GM21576 (cell line): Measurements from ENCODE around the gene FNBP1.
"Not testable (repeated sequence)": the region's sequence is repeated elsewhere in the genome, so short reads cannot be mapped to it uniquely, and the experiment has no call there.

Experiments
- ATAC-seq: cut with Tn5 transposase; IDR thresholded peaks from one replicate; pipeline ENCODE4 v1.9.1; 2021; ENCODE audit warnings: mild to moderate bottlenecking, moderate library complexity; ENCODE audit not compliant: unreplicated experiment

FNBP1 gene

DNA sequence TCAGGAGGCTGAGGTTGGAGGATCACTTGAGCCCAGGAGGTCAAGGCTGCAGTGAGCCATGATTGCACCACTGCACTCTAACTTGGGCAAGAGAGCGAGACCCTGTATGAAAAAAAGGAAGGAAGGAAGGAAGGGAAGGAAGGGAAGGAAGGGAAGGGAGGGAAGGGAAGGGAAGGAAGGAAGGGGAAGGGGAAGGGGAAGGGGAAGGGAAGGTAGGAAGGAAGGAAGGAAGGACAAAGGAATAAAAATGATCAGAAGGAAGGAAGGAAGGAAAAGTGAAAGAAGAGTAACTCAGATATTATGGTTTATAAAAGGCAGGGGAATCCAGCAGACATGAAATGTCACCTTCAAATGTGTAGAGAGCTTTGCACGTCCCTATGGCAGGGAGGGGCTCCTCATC, 143.4 kb downstream of the FNBP1 start:
- ATAC-seq: no peak

DNA sequence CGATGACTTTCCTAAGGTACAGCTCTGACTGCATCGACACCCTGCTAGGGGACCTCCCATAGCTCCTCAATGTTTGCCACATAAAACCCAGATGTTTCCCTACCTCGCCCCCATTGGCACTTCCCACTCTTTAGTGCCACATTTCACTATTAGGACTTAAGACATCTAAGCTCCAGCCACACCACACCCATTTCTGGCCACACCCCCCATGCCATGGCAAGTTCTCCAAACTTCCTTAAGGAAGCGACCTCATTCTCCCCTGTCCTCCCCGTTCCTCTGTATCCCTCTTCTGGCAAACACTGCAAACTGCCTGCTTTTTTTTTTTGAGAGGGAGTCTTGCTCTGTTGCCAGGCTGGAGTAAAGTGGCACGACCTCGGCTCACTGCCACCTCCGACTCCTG, 144.8 kb downstream of the FNBP1 start:
- no peak for ATAC-seq

DNA sequence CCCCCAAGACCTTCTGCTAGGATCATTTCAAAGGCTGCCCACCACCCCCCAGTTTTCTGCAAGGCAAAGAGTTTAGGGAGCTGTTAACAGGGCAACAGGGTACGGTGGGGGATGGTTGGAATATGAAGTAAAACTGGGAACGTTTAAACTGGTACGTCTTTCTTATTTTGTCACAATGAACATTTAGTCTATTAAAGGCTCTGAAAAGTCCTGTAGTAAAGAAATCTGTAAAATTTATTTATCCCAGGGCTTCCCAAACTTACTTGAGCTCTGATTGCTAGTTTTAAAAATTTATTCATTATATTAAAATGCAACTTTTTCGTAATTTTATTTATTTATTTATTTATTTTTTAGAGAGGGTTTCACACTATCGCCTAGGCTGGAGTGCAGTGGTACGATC, 145.7 kb downstream of the FNBP1 start:
- no peak for ATAC-seq

DNA sequence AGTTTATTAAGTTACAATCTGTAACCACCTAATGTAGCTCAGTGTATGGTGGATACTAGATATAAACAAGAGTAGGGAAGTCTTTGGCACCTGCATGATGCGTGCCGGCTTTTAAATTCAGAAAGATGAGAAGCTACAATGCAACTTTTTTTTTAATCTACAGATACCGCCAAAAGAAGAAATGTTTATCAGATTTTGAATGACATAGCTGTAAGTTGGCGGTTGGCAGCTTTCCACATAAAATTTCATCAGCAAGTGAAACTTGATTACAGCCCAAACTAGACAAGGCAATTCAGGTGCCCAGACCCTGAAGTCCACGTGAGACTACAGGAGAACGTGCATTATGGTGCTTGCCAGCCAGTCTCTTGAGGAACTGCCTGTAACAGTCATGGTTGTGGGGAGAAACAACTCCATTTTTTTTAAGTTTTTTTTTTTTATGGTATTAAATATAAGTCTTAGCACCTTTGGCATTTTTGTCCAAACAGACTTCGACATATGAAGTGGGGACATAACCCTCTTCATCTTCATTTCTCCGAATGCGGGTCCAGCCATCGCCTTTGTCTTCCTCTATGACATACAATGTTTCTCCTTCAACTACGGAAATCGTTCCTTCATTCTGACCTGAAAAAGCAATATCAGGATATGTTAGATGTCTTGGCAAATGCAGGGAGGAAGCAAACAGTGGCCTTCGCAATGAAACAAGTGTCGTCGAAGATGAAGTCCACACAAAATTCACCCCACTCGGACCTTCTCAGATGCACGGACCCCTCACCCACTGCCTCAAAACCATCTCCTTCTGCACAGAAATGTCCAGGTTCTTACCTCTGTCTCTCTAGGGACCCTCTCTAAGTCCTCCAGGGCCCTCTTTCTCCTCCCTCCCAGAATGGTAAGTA, 147.4 kb downstream of the FNBP1 start:
- ATAC-seq: no peak

DNA sequence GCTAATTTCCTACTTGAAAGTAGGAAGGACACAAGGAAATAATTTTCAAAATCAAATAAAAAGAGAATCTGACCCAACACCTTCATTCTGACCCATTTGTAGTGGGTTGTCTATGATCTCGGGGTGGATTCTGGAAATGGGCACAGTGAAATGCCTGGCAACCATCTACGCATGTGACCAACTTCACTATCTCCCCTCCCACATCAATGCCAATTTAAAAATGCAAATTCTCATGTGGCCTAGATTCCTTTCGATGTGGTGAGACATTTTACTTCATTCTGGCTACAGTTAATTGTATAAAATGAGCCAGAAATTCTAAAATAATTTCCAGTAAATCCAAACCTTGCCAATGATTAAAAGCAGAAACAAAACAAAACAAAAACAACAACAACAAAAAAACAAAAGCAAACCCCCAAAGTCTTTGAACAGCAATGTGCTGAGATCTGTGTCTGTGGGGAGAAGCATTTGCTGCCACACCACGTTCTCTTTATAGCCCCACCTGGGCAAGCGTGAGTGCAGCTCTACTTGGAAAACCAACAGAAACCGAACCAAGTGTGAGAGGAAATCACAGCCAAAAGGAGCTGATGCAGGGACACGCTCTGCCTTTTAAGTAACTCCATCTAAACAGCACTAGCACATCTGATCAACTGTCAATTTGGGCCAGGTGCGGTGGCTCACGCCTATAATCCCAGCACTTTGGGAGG, 148.7 kb downstream of the FNBP1 start:
- no peak for ATAC-seq

DNA sequence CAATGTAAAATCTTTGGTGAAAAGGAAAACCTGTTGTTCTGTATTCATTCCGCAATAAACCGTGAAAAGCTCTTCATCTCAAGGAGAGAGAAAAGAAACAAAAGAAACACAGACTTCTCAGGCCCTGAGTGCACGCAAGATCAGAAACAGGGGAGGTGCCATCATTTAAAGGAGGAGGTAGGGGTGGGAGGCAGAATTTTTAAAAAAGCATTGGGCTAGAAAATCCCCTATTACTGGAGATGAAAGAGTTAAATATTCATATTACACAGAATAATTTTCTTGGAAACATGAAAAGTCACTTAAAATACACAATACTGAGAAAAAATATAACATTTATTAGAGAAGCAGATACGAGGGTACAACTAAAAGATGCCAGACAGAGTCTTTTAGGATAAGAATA, 151.4 kb downstream of the FNBP1 start:
- no peak for ATAC-seq

DNA sequence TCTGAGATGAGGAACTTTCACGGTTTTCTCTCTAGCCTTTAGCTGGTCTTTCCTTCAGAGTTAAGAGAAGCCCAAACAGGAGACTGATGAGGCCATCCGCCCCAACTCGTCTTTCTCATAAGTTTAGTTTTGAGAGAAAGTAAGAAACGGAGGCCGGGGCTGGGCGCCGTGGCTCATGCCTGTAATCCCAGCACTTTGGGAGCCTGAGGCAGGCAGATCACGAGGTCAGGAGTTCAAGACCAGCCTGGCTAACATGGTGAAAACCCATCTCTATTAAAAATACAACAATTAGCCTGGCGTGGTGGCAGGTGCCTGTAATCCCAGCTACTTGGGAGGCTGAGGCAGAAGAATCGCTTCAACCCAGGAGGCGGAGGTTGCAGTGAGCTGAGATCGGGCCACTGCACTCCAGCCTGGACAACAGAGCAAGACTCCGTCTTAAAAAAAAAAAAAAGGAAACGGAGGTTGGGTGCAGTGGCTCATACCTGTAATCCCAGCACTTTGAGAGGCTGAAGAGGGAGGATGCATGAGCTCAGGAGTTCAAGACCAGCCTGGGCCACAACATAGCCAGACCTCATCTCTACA, 152.2 kb downstream of the FNBP1 start:
- not testable (repeated sequence) for ATAC-seq

DNA sequence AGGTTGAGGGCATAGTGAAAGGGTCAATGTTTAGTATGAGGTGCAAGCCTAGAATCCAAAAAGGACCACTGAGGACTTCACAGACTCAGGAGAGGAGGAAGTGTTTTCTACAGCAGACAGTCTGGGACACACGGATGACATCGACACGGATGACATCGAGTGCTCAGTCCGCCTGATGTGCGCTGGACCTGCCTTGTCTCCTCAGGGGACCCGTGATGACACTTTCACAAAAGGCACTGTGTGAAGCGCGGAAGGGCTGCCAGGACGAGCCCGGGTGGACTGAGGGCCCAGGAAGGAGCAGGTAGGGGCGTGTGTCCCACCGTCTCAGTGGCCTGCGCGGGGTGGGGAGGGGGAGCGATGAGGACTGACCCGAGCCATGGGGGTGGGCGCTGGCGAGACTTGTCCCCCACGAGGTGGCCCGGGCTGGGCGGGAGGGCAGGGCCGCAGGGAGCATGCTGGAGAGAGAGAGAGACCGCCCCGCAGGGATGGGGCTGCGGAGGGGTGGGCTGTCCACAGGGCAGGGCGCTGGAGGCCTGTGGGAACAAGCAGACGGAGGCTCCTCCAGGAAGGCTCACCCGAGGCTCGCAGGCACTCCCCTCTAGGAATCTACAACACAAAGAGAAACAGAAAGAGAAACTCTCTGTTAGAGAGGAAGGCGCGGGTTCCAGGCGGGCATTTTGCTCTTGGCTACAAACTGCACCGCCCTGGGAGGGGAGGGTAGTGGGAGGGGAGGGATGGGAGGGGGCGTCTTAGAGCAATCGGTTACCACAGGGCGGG, 152.9 kb downstream of the FNBP1 start:
- ATAC-seq: no peak

DNA sequence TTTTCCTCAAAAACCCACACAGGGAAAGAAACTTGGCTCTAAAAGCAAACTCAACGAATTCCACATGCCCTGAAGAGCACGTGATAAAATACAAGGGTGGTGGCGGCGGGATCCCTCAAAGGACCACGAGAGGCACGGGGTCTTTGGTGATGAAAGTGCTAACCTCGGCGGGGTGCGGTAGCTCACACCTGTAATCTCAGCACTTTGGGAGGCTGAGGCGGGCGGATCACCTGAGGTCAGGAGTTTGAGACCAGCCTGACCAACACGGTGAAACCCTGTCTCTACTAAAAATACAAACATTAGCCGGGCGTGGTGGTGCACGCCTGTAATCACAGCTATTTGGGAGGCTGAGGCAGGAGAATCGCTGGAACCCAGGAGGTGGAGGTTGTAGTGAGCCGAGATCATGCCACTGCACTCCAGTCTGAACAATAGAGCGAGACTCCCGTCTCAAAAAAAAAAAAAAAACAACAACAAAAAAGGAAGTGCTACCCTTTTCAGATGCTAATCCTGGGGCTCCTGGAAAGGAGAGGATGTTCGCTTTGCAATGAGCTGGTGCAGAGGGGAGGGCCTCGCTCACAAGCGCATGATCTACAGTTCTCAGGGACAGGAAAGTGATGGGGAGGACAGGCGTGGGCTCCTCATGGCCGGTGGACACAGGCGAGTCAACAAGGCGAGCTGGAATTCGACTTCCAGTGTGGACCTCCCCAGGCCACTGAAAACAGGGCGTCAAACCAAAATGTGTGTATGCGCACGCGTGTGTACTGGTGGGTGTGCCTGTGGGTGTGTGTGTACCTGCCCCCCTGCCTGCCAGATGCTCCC, 153.7 kb downstream of the FNBP1 start:
- ATAC-seq: no peak

DNA sequence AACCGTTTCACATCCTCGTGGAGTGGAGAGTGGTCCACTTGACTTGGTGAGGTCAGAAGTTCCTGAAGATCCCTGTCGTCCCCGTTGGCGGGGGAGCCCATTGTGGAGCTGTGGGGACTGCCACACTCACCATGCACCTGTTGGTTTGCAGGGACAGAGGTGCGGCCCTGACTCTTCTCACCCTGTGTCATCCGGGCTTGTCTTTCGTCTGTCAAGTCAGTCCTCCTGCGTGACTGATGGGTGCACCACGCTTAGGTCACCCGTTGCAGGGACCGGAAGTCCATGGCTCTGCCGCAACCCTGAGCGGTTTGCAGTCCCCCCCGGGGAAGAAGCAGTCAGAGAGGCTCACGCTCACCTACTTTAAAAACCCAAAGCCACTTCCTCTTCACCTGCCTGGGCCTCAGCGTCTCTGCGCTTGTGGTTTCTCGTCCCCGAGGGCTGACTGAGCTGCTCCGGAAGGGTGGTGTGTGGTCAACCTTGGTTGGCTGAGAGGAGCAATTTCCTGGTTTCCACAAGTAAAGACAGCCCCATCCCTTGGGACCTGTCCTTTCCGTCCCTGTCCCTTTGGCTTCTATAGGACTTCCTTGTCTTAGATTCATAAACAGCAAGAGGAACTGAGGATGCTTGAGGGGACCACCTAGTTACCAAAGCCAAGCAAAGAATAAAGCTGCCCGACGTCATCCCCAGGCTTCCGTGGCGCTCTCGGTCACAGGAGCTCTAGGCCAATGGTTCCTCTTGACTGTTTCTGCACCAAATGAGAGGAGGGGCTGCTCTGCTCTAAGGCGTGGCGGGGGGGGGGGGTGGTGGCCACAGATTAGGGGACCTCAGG, 154.5 kb downstream of the FNBP1 start:
- peak; percentile 46 for ATAC-seq

DNA sequence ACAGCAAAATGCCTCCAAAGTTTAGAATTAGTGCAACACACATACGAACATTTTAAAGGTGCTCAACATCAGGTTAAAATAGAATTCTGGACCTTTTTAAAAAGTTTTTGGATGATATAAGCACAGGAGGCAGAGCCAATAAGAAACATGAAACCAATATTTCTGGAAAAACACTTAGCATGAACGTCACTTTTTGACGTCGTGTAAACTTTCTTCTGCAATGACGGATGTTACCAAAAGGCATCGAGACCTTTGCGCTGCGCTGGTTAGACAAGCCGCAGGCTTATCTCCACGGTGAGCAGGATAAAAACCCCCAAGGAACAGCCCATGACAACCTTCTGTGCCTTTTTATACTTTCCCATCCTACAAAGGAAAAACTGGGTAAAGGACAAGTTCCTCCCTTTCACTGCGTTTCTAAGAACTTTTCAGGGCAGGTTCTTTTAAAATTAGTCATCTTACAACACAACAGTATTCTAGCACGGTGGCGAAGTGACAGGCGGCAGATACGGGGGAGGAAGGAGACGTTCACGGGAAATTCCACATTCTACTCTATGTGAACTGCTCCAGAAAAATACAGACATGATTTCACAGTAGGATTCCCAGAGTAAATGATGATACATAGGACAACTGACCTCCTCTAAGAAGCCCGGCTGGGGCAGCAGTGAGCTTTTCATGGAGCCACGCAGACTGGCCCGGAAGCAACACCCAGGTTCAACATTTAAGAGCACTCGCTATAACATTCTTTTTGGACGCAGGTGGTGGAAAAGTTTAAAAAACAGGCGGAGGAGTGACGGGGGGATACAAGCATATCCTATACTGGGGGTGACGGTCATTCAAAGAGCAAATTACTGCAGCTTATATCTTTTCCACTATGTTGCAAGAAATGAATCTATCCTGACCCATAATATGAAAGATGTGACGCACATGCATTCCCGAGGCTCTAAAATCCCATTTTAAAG, 155.4 kb downstream of the FNBP1 start:
- ATAC-seq: no peak

DNA sequence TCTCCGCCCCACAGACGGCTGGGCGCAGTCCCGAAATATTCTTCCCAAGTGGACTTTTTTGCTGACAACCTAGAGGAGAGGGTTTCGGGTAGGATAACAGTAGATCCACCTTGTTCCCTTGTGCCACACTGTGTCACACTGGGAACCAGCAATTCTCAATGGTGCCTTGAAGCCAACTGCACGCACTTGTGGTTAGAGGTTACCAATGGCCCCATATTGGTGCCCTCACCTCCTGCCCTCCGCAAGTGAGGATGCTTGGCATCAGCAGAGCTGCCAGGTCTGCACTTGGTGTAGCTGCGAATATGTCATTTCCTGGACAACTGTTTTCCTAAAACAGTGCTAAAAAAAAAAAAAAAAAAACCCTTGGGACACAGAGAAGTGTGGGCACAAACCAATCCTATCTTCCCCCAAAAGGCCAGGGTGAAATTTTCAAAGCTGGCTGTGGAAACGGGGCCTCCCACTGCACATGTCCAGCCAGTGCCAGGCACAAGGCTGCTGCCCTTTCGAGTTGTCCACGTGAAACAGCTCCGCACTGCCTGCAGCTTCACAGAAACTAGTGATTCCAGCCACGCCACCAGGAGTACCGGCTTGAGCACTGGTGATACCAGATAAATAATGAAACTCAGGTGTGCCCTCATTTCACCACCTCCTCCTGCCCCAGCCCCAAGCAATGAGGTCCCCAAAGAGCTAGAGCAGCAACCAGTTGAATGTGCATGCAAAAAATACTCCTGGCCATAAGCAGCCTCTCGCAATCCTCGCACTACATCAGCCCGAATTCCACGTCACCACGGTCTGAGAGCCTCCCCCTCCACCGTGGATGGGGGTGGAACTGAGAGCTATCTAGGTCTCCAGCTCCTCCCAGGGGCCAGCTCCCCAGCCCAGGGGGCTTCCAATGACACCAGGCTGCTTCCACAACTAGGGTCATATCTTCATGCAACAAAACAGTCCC, 156.5 kb downstream of the FNBP1 start:
- no peak for ATAC-seq

DNA sequence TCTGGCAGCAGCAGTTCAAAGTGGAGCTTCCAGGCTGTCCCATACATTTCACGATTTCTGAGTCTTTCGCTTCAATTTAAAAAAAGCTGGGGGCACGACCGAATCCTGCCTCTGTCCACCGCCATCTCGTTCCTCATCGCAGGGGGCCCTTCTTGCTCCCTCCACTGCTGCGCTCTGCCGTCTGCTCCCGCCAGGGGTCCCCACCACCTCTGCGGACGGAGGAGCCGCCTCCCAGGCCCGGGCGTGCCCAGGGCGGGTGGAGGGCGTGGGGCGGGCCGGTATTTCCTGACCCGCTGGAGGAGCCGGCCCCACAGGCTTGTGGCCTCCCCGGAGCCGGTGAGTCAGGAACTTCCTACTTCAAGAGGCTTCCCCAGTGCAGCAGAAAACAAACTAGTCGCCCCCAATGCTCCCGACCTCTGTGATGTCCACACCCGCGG, 157.3 kb downstream of the FNBP1 start:
- ATAC-seq: peak; percentile 24

DNA sequence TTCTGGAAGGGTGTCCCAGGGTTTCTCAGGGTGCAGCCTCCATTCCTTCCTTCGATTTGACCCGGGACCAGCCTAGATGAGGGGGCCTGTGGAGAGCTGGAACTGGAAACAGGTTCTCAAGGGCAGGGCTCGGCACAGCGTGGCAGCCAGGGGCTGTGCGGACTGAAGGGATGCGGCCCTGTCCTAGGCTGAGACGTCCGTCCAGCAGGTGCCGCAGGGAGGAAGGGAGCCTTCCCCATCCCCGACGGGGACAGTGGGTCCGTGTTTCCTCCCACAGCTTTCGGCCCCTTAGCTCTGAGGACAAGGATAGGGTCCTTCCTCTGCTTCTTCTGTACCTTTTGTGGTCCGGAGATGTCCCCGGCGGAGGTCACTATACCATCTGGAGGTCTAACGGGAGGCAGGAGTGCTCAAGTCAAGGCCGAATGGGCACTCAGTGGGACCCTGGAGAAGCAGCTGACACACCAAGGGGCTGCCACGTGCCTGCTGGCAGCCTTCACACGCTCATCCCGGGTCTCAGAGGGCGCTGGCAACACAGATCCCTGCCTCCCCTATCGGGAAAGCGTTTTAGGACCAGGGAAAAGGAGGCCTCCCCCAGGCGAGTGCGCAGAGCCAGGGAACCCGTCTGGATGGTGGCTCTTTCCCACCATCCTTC, 157.8 kb downstream of the FNBP1 start:
- ATAC-seq: no peak

DNA sequence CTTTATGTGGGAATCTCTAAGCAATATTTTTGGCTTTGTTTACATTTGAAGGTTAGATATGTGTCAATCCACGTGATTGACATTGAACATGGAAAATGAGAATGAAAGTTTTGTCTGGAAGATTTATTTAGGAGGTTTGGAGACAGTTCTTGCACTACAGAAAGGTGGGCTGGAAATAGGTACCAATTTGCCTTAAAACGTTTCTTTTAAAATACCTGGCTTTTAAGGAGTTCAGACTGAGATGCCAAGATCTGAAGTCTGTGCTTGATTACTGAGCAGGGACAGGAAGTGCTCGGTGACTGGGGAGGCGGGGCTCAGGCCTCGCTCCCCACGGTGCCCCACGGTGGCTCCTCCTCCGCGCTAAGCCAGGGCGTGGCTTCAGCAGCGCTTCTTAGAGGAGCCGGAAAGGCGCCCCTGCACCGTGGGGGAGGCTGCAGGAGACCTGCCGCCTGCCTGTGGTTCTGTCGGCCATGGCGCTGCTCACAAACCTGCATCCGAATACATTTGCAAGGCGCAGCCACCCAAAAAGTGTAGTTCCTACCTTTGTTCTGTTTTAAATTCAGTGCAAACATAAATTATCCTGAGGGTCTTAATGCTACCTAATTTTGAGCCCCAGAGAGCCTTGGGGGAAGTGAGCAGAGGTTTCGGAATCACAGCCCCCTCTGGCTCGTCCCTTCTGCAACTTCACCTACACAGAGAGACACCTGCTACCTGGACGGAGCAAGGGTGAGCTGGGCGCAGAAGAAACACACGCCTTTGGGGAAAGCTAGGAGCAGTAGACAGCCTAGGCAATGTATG, 158.6 kb downstream of the FNBP1 start:
- ATAC-seq: peak; percentile 34
